GM12875 (cell line): Measurements from ENCODE around the gene CDIPT.

Source experiments
- H3K4me3 ChIP-seq: one replicate; pipeline ENCODE4 v1.5.1; 2011; ENCODE audit warnings: low read depth, low read length, control low read depth
- CTCF ChIP-seq: IDR thresholded peaks from 2 replicates; pipeline ENCODE4 v1.5.1; 2011; ENCODE audit warnings: low read depth, mild to moderate bottlenecking, control low read depth, inconsistent platforms, low read length, moderate library complexity, borderline replicate concordance; ENCODE audit not compliant: insufficient read depth

The CDIPT gene

GRCh38 chr16:29814592-29814991 is 48.4 kb downstream of the CDIPT start:
- H3K4me3 ChIP-seq = no peak overlapping the region
- no peak for TF ChIP-seq CTCF

- H3K4me3 ChIP-seq = no peak overlapping the region
- no peak for TF ChIP-seq CTCF
Observed at GRCh38 chr16:29813644-29814562, 49.1 kb downstream of the CDIPT start.

- TF ChIP-seq CTCF = no peak
- no peak overlapping the region for H3K4me3 ChIP-seq
Observed at GRCh38 chr16:29812754-29813643, 50.0 kb downstream of the CDIPT start.

GRCh38 chr16:29811896-29812665 is 50.9 kb downstream of the CDIPT start, which contains the start of gene PRRT2:
Gene PRRT2 (plus strand): TSS chr16:29812193. CDS start chr16:29813055, 862 bp downstream.
- no peak for TF ChIP-seq CTCF
- H3K4me3 ChIP-seq = peak within 1 kb of the TSS; percentile 45

- no peak for TF ChIP-seq CTCF
- H3K4me3 ChIP-seq = peak overlapping the region; percentile 45
Observed at GRCh38 chr16:29811170-29811895, 51.7 kb downstream of the CDIPT start.

GRCh38 chr16:29810699-29811169 is 52.3 kb downstream of the CDIPT start:
- no peak overlapping the region for H3K4me3 ChIP-seq
- TF ChIP-seq CTCF = no peak
